ENCODE measurements around the gene POF1B. TPM values are rescaled to one million over a fixed set of nuclear protein-coding genes. Genes with fewer than 3 reads are reported as not detected.
"Not testable (repeated sequence)": the region's sequence is repeated elsewhere in the genome, so short reads cannot be mapped to it uniquely, and the experiment has no call there.

POF1B gene
- polyA plus RNA-seq, 1 experiment, result not detected

DNA sequence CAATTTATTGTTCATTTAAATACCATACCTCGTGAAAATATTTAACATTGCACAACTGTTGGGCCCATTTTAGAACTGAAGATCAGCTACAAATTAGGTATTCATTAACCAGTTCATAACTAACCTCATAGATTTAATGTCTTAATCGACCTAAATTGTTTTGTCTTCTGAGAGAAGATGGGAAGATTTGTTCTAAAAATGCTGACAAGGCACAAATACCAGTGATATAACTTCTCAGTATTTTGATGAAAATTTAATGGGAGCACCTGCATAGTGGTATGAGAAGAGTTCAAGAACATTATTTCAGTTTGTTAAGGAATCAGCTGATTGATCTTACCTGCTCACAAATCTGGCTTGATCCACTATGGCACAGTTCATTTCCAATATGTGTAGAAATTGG is 33.9 kb downstream of the POF1B start:
- H3K4me3 ChIP-seq (ENCODE audit: low read depth, low read length), result no peak overlapping the region
- no peaks in the 10 kb centered on the region for H3K9me3 ChIP-seq (ENCODE audit: control insufficient read depth, insufficient read depth, low read length)
- no peak for DNase-seq (ENCODE audit: low read depth, low spot score)
- TF ChIP-seq, protein P1, sequence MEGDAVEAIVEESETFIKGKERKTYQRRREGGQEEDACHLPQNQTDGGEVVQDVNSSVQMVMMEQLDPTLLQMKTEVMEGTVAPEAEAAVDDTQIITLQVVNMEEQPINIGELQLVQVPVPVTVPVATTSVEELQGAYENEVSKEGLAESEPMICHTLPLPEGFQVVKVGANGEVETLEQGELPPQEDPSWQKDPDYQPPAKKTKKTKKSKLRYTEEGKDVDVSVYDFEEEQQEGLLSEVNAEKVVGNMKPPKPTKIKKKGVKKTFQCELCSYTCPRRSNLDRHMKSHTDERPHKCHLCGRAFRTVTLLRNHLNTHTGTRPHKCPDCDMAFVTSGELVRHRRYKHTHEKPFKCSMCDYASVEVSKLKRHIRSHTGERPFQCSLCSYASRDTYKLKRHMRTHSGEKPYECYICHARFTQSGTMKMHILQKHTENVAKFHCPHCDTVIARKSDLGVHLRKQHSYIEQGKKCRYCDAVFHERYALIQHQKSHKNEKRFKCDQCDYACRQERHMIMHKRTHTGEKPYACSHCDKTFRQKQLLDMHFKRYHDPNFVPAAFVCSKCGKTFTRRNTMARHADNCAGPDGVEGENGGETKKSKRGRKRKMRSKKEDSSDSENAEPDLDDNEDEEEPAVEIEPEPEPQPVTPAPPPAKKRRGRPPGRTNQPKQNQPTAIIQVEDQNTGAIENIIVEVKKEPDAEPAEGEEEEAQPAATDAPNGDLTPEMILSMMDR (IDR thresholded peaks at IDR 0.05; ENCODE audit: low read depth, low read length), result no peak
- no peaks in the 10 kb centered on the region for H3K27me3 ChIP-seq (ENCODE audit: control insufficient read depth, insufficient read depth, low read length)
- POLR2A ChIA-PET, result no interaction called here
- CTCF ChIA-PET, result no interaction called here
- H3K27ac ChIP-seq (ENCODE audit: low read depth, low read length), result no peak overlapping the region

DNA sequence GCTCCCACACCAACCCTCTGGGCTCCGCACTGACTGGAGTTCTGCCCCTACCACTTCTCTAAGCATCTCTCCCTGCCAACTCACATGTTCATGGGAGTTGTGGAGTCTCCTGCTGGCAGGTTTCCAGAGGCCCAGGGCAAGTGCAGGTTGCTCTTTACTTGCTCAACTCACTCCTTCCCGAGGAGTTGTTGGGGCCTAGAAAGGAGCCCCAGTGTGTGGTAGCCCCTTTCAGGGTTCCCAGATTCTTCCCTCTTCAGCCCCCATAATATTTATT is 52.5 kb downstream of the POF1B start:
- ChIA-PET CTCF (no interaction called here), POLR2A (no interaction called here)
- H3K27me3 ChIP-seq (ENCODE audit: control insufficient read depth, insufficient read depth, low read length), result no peaks in the 10 kb centered on the region
- H3K9me3 ChIP-seq (ENCODE audit: control insufficient read depth, insufficient read depth, low read length), result peaks cover 9% of the 10 kb centered on the region
- H3K4me3 ChIP-seq (ENCODE audit: low read depth, low read length), result no peak overlapping the region
- TF ChIP-seq, protein P1 (IDR thresholded peaks at IDR 0.05; ENCODE audit: low read depth, low read length), result no peak
- no peak for DNase-seq (ENCODE audit: low read depth, low spot score)
- no peak overlapping the region for H3K27ac ChIP-seq (ENCODE audit: low read depth, low read length)

DNA sequence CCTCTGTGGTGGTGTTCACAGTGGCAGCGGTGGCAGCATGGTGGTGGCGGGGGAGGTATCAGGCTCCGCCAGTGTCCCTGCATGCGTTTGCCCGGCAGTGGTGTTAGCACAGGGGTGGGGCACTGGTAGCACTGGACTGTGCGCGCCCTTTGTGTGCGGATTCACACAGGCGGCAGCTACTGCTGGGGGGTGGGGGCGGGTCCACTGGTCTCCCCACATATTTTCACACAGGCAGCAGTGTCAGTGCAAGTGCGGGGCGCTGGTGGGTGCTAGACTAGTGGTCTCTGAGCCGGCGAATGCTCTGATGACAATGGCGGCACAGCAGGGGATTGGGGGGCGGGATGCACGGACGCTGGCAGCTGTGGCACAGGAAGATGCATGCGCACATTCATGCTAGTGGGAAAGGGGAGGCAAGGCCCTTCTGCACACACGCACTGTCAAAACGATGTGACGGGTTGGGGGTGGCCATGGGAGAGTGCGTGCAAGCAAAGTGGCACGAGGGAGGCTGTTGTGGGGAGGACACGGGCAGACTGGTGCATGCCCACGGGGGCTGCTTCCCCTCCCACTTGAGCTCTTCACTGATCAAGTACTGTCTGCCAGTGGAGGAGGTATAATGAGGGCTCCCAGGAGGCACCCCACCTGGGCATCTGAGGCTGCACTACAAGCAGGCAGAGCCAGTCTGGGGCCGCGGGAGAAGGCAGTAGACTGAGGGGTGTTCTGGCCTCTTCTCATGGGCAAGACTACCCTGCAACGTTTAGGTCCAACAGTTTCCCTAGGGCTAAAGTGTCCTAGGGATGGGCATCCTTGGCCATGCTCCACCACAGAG is 53.0 kb downstream of the POF1B start:
- no peaks in the 10 kb centered on the region for H3K27me3 ChIP-seq (ENCODE audit: control insufficient read depth, insufficient read depth, low read length)
- CTCF ChIA-PET, result no interaction called here
- POLR2A ChIA-PET, result no interaction called here
- peaks cover 9% of the 10 kb centered on the region for H3K9me3 ChIP-seq (ENCODE audit: control insufficient read depth, insufficient read depth, low read length)
- H3K27ac ChIP-seq (ENCODE audit: low read depth, low read length), result no peak overlapping the region
- no peak overlapping the region for H3K4me3 ChIP-seq (ENCODE audit: low read depth, low read length)
- no peak for DNase-seq (ENCODE audit: low read depth, low spot score)
- TF ChIP-seq, protein P1 (IDR thresholded peaks at IDR 0.05; ENCODE audit: low read depth, low read length), result no peak

DNA sequence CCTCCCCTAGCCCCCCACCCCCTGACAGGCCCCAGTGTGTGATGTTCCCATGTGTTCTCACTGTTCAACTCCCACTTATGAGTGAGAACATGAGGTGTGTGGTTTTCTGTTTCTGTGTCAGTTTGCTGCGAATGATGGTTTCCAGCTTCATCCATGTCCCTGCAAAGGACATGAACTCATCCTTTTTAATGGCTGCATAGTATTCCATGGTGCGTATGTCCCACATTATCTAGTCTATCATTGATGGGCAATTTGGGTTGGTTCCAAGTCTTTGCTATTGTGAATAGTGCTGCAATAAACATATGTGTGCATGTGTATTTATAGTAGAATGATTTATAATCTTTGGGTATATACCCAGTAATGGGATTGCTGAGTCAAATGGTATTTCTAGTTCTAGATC is 68.1 kb downstream of the POF1B start:
- H3K27me3 ChIP-seq (ENCODE audit: control insufficient read depth, insufficient read depth, low read length); H3K4me3 ChIP-seq (ENCODE audit: low read depth, low read length); H3K9me3 ChIP-seq (ENCODE audit: control insufficient read depth, insufficient read depth, low read length); CTCF ChIA-PET; POLR2A ChIA-PET; DNase-seq (ENCODE audit: low read depth, low spot score); H3K27ac ChIP-seq (ENCODE audit: low read depth, low read length): not testable (repeated sequence)

DNA sequence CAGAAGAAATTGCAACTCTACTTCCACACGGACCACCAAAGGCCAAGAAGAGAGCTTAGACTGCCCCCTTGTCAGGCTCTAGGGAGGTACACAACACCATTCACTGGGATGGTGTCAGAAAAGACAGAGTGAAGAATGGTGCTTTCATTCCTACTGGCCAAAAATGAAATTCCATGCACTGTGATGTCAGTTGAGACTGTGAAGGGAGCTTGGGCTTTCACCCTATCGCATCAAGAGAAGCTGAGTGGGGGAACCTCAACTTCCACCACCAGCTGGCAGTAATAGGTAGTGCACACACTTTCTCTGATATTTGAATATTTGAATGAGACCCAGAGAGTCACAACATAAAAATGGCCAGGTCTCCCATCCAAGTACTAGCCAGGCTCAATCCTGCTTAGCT is 69.7 kb downstream of the POF1B start:
- ChIA-PET CTCF (interaction anchor here (1.2 kb wide), 1 partner anchor 198 kb away, joined by 3 read pairs; no protein-coding TSS in a partner anchor), POLR2A (no interaction called here)
- TF ChIP-seq, protein P1 (IDR thresholded peaks at IDR 0.05; ENCODE audit: low read depth, low read length), result no peak
- Histone ChIP-seq H3K9me3 (ENCODE audit: control insufficient read depth, insufficient read depth, low read length) (no peaks in the 10 kb centered on the region), H3K27me3 (ENCODE audit: control insufficient read depth, insufficient read depth, low read length) (no peaks in the 10 kb centered on the region), H3K27ac (ENCODE audit: low read depth, low read length) (no peak overlapping the region), H3K4me3 (ENCODE audit: low read depth, low read length) (no peak overlapping the region)
- DNase-seq (ENCODE audit: low read depth, low spot score), result no peak

Data from AG04450 (cell line).